ENCODE data around the gene OR4K13.

The OR4K13 gene, protein sequence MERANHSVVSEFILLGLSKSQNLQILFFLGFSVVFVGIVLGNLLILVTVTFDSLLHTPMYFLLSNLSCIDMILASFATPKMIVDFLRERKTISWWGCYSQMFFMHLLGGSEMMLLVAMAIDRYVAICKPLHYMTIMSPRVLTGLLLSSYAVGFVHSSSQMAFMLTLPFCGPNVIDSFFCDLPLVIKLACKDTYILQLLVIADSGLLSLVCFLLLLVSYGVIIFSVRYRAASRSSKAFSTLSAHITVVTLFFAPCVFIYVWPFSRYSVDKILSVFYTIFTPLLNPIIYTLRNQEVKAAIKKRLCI

DNA sequence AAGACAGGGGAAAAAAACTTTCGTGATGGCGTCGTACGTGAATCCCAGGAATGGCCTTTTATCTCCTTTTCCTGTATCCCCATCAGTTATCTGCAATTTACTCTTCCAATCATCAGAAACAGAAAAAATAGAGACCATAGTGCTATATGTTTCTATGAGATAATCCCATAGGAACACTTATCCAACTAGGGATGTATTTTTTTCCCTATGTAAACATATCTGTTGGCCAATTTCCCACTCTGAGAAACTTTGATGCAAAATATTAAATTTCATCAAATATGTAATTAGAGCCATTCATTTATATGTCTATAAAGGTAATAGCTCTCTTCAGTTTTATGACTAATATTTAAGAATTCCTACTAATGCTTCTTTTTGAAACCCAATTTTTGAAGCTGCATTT lies at the start of gene OR4K13:
OR4K13 (minus strand) TSS at position 101 of the 400 bp plus-strand sequence. CDS start 1,280 bp downstream, outside the sequence.
- no peak for DNase-seq (ENCODE audit: low read depth in 3 of 3)

DNA sequence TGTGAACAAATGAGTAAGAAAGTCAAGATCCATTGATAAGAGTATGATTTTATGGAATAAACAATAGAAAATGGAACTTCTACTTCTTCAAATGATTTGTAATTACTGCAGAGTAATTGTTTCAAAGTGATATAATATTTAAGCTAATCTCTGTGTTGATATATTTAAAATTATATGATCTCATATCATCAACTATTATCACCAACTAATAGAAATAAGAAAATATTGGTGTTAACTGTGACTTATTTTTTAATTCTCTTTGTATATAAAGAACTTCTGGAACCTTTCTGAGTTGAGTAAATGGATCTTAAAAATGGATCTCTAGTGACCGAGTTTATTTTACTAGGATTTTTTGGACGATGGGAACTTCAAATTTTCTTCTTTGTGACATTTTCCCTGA lies 23.9 kb upstream of the OR4K13 start, which contains the start of gene OR4L1:
OR4L1 (plus strand) TSS at position 301 of the 400 bp plus-strand sequence; CDS start at position 301, 0 bp downstream.
- DNase-seq (ENCODE audit: low read depth in 3 of 3) = no peak

DNA sequence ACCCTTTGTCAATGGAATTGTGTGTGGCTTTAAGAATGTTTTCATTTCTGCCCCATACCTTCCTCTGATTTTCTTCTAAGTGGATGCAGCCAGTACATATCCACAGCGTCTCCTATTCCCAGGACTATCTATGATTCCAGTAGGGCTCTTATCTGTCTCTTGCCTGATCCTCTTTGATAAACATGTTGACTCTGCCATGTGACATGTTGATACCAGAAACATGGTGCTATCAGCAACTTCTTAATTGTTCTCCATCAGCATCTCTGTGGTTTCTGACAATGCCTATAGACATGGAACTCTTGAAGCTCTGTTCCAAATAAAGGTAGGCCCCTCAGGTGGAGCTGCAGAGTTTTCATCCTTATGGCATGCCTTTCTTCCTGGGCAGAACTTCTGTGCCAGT lies 12.4 kb upstream of the OR4K13 start:
- no peak for DNase-seq (ENCODE audit: low read depth in 3 of 3)

DNA sequence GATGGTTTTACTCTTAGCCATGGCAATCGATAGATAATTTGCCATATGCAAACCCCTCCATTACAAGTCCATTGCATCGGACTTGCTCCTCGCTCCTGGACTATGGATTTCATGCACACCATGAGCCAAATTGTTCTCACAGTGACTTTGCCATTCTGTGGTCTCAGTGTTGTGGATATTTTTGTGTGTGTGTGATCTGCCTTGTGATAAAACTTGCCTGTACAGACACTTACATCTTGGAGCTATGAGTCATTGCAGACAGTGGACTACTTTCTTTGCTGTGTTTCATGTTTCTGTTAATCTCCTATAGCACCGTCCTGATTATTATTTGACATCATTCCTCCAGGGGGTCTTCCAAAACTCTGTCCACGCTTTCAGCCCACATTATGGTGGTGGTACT lies 8.4 kb upstream of the OR4K13 start:
- no peak for DNase-seq (ENCODE audit: low read depth in 3 of 3)

DNA sequence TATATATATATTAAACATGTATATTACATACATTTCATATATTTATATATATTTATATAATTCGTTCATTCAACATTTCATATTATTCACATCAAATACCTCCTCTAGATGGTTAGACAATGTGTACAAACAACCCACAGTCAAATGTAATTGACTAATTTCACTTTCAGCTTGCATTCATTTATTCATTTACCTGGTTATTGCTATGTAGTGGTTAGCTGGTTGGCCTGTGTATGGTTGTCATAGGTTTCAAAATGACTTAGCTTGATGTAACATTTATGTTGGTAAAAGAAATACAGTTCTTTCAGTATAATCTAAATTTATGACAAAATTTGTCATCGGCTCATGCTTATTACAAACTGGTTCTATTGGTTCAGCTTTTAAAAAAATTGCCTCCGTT lies 389 bp downstream of the OR4K13 start:
- DNase-seq (ENCODE audit: low read depth in 3 of 3) = no peak

DNA sequence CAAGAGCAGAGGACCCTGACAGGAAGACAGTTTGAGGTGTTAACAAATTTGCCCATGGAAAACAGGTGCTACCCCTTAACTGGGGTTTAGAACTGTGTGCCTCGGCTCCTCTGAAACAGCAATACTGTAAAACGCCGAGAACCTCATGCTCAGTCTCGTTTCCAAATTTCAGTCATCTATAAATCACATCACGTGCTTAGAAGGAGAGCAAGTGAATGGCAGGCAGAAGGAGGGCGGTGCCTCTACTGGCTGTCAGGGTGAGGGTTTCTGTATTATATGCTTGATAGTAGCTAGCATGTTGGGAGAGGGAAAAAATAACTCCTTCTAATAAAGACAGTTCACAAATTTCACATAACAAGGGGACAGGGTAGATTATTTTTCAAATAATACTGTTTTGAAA lies 4.8 kb downstream of the OR4K13 start:
- no peak for DNase-seq (ENCODE audit: low read depth in 3 of 3)

DNA sequence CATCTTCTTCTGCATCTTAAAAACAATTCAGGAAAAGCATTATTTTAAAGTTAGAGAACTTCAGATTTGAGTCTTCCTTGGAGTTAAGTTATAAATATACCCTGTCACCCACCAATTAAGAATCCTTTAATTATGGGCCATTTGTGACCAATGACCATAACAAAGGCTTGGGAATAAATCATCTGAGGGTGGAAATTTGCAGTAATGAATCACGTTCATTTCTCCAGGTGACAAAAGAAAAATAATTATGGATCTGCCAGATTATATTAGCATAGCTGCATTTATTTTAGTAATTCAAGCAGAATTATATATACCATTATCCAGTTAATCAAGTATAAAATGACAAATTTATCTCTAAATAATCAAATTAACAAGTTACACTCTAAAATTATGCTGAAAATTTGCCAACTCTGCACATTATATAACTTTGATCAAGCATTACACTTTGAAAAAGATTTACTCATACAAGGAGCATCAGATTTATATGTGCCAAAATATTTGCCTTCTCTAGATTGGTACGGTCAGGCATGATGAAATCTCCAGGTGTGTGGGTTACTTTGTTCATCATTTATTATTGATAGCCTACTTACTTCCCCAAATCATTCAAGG lies 16.5 kb downstream of the OR4K13 start, which contains the start of gene OR4K14:
OR4K14 (minus strand) TSS at position 51 of the 609 bp plus-strand sequence. CDS start 4,114 bp downstream, outside the sequence.
- DNase-seq (ENCODE audit: low read depth in 3 of 3) = no peak

DNA sequence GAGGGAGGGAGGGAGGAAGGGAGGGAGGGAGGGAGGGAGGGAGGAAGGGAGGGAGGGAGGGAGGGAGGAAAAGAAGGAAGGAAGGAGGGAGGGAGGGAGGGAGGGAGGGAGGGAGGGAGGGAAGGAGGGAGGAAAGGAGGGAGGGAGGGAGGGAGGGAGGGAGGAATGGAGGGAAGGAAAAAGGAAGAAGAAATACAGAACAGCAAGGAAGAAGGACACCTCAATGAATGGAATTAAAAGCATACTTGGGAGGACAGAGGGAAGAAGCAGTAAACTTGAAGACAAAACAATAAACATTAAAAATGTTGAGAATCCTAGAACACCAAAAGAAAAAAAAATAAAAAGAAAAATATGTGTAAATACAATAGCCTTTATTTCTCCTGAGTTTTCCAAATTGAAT lies 27.7 kb downstream of the OR4K13 start:
- no peak for DNase-seq (ENCODE audit: low read depth in 3 of 3)

DNA sequence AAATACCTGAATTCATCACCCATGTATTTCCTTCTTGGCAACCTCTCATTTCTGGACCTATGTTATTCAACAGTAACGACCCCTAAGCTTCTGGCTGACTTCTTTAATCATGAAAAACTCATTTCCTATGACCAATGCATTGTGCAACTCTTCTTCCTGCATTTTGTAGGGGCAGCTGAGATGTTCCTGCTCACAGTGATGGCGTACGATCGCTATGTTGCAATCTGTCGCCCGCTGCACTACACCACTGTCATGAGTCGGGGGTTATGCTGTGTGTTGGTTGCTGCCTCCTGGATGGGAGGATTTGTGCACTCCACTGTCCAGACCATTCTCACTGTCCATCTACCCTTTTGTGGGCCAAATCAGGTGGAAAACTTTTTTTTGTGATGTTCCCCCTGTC lies 33.5 kb downstream of the OR4K13 start:
- DNase-seq (ENCODE audit: low read depth in 3 of 3) = no peak

DNA sequence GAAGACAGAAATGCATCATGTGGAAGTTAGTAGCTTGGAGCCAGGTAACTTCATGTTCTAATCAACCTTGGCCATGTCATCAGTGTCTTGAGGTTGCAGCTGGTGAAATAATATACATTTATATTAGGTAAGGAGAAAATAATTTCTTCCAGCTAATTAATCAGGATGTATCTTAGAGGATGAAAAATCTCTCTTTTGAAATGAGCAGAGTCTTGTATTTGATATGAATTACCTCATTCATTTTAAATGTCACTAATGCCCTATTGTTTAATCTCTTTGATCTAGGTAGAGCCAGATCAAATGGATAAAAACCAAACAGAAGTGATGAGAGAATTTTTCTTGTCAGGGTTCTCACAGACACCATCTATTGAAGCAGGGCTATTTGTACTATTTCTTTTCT lies 34.0 kb downstream of the OR4K13 start, which contains the start of gene OR4Q2:
OR4Q2 (plus strand) TSS at position 301 of the 400 bp plus-strand sequence.
- DNase-seq (ENCODE audit: low read depth in 3 of 3) = no peak

DNA sequence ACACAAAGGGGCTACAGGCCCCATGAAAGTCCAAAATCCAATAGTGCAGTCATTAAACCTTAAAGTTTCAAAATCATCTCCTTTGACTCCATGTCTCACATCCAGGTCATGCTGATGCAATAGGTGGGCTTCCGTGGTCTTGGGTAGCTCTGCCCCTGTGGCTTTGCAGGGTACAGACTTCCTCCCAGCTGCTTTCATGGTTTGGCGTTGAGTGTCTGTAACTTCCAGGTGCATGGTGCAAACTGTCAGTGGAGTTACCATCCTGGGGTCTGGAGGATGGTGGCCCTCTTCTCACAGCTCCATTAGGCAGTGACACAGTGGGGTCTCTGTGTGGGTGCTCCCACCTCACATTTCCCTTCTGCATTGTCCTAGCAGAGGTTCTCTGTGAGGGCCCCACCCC lies 42.4 kb downstream of the OR4K13 start:
- no peak for DNase-seq (ENCODE audit: low read depth in 3 of 3)

All from stimulated activated CD4-positive, alpha-beta T cell treated with anti-CD3 and anti-CD28 coated beads, TNF-alpha, amount 100 ng/mL, for 24 hours (primary cell).